ENCODE results near the gene FCHSD1. TPM values are rescaled to one million over a fixed set of nuclear protein-coding genes. Genes with fewer than 3 reads are reported as not detected.
A peak's percentile ranks its signal among the peaks of the same experiment; 100 is the strongest.

Gene FCHSD1
- polyA plus RNA-seq, 1 of the 3 experiments (the other 2 are of a cell fraction), result 49.2 TPM

- Histone ChIP-seq H3K9me3 (no peaks in the 10 kb centered on the region), H3K9ac (no peak overlapping the region), H3K4me2 (no peak overlapping the region), H3K79me2 (ENCODE audit: insufficient read depth) (peaks cover 91% of the 10 kb centered on the region), H3K27me3 (ENCODE audit: insufficient read depth) (no peaks in the 10 kb centered on the region), H3K9me2 (no peaks in the 10 kb centered on the region), H3K36me3 (replicated peaks in 1 of 2; ENCODE audit: control insufficient read depth in 1 of 2, insufficient read depth in 2 of 2, low read length in 1 of 2) (no peaks in the 10 kb centered on the region), H3K27ac (ENCODE audit: low read depth in 2 of 2, low read length in 1 of 2) (no peak overlapping the region; a peak in 1 of 4 replicates), H4K20me1 (ENCODE audit: insufficient read depth) (no peaks in the 10 kb centered on the region; the same call in 1 of the 2 replicates), H3F3A (replicated peaks; ENCODE audit: insufficient read depth) (peaks cover 20% of the 10 kb centered on the region), H3K4me3 (ENCODE audit: low read depth in 2 of 2, low read length in 1 of 2) (no peak overlapping the region), H3K4me1 (ENCODE audit: control insufficient read depth in 1 of 2, insufficient read depth in 2 of 2, low read depth in 1 of 2, low read length in 1 of 2) (peaks cover 3 to 8% of the 10 kb centered on the region in 2 experiments; a peak in 2 of 4 replicates), H2AFZ (ENCODE audit: low read depth) (no peak overlapping the region)
- TF ChIP-seq RXRA (IDR thresholded peaks at IDR 0.05; ENCODE audit: borderline replicate concordance, low read depth) (no peak), RFX5 (IDR thresholded peaks at IDR 0.05; ENCODE audit: low read length) (no peak), TEAD4 (IDR thresholded peaks at IDR 0.05; ENCODE audit: borderline replicate concordance, insufficient read depth) (no peak), GABPA (IDR thresholded peaks at IDR 0.05; ENCODE audit: low read depth) (no peak)
- TF ChIP-seq, protein P1, sequence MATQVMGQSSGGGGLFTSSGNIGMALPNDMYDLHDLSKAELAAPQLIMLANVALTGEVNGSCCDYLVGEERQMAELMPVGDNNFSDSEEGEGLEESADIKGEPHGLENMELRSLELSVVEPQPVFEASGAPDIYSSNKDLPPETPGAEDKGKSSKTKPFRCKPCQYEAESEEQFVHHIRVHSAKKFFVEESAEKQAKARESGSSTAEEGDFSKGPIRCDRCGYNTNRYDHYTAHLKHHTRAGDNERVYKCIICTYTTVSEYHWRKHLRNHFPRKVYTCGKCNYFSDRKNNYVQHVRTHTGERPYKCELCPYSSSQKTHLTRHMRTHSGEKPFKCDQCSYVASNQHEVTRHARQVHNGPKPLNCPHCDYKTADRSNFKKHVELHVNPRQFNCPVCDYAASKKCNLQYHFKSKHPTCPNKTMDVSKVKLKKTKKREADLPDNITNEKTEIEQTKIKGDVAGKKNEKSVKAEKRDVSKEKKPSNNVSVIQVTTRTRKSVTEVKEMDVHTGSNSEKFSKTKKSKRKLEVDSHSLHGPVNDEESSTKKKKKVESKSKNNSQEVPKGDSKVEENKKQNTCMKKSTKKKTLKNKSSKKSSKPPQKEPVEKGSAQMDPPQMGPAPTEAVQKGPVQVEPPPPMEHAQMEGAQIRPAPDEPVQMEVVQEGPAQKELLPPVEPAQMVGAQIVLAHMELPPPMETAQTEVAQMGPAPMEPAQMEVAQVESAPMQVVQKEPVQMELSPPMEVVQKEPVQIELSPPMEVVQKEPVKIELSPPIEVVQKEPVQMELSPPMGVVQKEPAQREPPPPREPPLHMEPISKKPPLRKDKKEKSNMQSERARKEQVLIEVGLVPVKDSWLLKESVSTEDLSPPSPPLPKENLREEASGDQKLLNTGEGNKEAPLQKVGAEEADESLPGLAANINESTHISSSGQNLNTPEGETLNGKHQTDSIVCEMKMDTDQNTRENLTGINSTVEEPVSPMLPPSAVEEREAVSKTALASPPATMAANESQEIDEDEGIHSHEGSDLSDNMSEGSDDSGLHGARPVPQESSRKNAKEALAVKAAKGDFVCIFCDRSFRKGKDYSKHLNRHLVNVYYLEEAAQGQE (IDR thresholded peaks at IDR 0.05; ENCODE audit: low read depth, low read length), result no peak
- CTCF ChIA-PET, result interaction anchor here (3.9 to 4.8 kb wide), 2 partner anchors 10 to 16 kb away, joined by 34 to 47 read pairs; partner anchors contain the start of gene DIAPH1
- 100% methylated on average over 1 of the region's 1 CpG for WGBS (ENCODE audit: low lambda C conversion rate)
- DNase-seq, result no peak
- POLR2A ChIA-PET, result no interaction called here
Measured at GRCh38 chr5:141602606-141603005, 48.6 kb downstream of the FCHSD1 start.

- Histone ChIP-seq H3K9me2 (no peaks in the 10 kb centered on the region), H3K27ac (ENCODE audit: low read depth in 2 of 2, low read length in 1 of 2) (peak overlapping the region in 1 of 2 experiments; percentile 9; a peak in 1 of 4 replicates), H3F3A (replicated peaks; ENCODE audit: insufficient read depth) (peaks cover 14% of the 10 kb centered on the region), H3K9ac (no peak overlapping the region), H2AFZ (ENCODE audit: low read depth) (no peak overlapping the region), H3K79me2 (ENCODE audit: insufficient read depth) (peaks cover 86% of the 10 kb centered on the region), H4K20me1 (ENCODE audit: insufficient read depth) (no peaks in the 10 kb centered on the region; the same call in 1 of the 2 replicates), H3K4me2 (no peak overlapping the region), H3K27me3 (ENCODE audit: insufficient read depth) (no peaks in the 10 kb centered on the region), H3K36me3 (replicated peaks in 1 of 2; ENCODE audit: control insufficient read depth in 1 of 2, insufficient read depth in 2 of 2, low read length in 1 of 2) (no peaks in the 10 kb centered on the region), H3K9me3 (no peaks in the 10 kb centered on the region), H3K4me3 (ENCODE audit: low read depth in 2 of 2, low read length in 1 of 2) (no peak overlapping the region), H3K4me1 (ENCODE audit: control insufficient read depth in 1 of 2, insufficient read depth in 2 of 2, low read depth in 1 of 2, low read length in 1 of 2) (peaks cover 0 to 5% of the 10 kb centered on the region in 2 experiments; a peak in 1 of 4 replicates)
- CTCF ChIA-PET, result interaction anchor here (0.9 to 3.9 kb wide), 9 partner anchors 9 to 558 kb away, joined by 3 to 42 read pairs (median 6); partner anchors contain the start of genes DIAPH1, HDAC3 and RELL2
- no peak for DNase-seq
- TF ChIP-seq RXRA (IDR thresholded peaks at IDR 0.05; ENCODE audit: borderline replicate concordance, low read depth) (no peak), EP300 (IDR thresholded peaks at IDR 0.05; ENCODE audit: borderline replicate concordance in 1 of 2, low read depth in 1 of 2, low read length in 1 of 2) (no peak), TCF12 (IDR thresholded peaks at IDR 0.05) (no peak)
- TF ChIP-seq, protein P2, sequence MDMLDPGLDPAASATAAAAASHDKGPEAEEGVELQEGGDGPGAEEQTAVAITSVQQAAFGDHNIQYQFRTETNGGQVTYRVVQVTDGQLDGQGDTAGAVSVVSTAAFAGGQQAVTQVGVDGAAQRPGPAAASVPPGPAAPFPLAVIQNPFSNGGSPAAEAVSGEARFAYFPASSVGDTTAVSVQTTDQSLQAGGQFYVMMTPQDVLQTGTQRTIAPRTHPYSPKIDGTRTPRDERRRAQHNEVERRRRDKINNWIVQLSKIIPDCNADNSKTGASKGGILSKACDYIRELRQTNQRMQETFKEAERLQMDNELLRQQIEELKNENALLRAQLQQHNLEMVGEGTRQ (IDR thresholded peaks at IDR 0.05; ENCODE audit: borderline replicate concordance, low read depth, low read length), result no peak
- 86% methylated on average over 3 of the region's 3 CpGs for WGBS (ENCODE audit: low lambda C conversion rate)
- POLR2A ChIA-PET, result no interaction called here
Measured at GRCh38 chr5:141598391-141599345, 52.5 kb downstream of the FCHSD1 start.
